GM23338 (cell line): ENCODE data around the gene TENT4A.

Source experiments
- EZH2 ChIP-seq: fragments of 200-600 bp; sonication (generic); IDR thresholded peaks from one replicate; pipeline ENCODE4 v1.8.0; 2017; ENCODE audit warnings: antibody characterized with exemption, mild to moderate bottlenecking, low read depth; ENCODE audit not compliant: unreplicated experiment
- POLR2AphosphoS5 ChIP-seq: IDR thresholded peaks from 2 replicates; pipeline ENCODE4 v1.6.1; 2016; ENCODE audit warnings: antibody characterized with exemption, low read depth
- ZNF331 ChIP-seq: fragments of 250-450 bp; sonication (Bioruptor Pico); IDR thresholded peaks from 2 replicates; pipeline ENCODE4 v1.5.0; 2020; ENCODE audit warnings: low read depth, mild to moderate bottlenecking, moderate library complexity
- TF ChIP-seq, protein P1 (sequence below), 2 experiments: fragments of 200-600 bp in 1 of 2; sonication (generic) in 1 of 2; conservative IDR thresholded peaks; 2 replicates each; pipeline versions ENCODE4 v1.5.1 to v1.6.1; 2016 to 2017; ENCODE audit warnings: antibody characterized with exemption in 2 of 2, low read depth in 2 of 2, mild to moderate bottlenecking in 2 of 2, moderate library complexity in 1 of 2
- TF ChIP-seq, protein P2 (sequence below): IDR thresholded peaks from one replicate; pipeline ENCODE4 v1.6.1; 2018; ENCODE audit warnings: antibody characterized with exemption; ENCODE audit not compliant: unreplicated experiment

DNA sequence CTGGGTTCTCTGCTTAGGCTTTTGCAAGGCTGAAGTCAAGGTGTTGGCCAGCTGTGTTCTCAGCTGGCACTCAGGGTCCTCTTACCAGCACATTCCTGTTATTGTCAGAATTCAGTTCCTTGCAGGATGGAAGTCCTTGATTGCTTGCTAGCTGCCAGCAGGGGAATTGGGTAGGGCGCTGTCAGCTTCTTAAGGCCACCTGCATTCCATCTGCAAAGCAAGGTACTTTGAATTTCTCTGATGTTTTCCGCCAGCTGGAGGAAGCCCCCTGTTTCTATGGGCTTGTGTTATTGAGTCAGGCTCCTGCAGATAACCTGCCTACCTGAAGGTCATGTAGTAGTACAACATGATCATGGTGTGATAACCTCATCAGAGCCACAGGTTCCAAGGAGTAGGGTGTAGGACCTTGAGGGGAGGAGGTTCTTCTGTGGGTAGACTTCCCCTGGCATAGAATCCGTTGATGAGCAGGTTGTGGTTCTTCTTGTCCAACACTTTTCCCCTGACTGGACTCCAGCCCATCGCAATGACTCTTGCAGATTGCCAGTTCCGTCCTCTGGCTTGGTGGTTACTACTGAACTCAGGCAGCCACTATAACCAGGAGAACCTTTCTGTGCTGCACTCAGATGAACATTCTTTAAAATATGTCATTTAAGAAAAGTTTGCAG, 6.8 kb downstream of the TENT4A start:
- TF ChIP-seq EZH2 (no peak), POLR2AphosphoS5 (no peak), ZNF331 (CRISPR knock-in tag) (no peak)
- TF ChIP-seq, protein P1, sequence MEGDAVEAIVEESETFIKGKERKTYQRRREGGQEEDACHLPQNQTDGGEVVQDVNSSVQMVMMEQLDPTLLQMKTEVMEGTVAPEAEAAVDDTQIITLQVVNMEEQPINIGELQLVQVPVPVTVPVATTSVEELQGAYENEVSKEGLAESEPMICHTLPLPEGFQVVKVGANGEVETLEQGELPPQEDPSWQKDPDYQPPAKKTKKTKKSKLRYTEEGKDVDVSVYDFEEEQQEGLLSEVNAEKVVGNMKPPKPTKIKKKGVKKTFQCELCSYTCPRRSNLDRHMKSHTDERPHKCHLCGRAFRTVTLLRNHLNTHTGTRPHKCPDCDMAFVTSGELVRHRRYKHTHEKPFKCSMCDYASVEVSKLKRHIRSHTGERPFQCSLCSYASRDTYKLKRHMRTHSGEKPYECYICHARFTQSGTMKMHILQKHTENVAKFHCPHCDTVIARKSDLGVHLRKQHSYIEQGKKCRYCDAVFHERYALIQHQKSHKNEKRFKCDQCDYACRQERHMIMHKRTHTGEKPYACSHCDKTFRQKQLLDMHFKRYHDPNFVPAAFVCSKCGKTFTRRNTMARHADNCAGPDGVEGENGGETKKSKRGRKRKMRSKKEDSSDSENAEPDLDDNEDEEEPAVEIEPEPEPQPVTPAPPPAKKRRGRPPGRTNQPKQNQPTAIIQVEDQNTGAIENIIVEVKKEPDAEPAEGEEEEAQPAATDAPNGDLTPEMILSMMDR (conservative IDR thresholded peaks at IDR 0.05; ENCODE audit: low read depth in 2 of 2) = no peak
- TF ChIP-seq, protein P2, sequence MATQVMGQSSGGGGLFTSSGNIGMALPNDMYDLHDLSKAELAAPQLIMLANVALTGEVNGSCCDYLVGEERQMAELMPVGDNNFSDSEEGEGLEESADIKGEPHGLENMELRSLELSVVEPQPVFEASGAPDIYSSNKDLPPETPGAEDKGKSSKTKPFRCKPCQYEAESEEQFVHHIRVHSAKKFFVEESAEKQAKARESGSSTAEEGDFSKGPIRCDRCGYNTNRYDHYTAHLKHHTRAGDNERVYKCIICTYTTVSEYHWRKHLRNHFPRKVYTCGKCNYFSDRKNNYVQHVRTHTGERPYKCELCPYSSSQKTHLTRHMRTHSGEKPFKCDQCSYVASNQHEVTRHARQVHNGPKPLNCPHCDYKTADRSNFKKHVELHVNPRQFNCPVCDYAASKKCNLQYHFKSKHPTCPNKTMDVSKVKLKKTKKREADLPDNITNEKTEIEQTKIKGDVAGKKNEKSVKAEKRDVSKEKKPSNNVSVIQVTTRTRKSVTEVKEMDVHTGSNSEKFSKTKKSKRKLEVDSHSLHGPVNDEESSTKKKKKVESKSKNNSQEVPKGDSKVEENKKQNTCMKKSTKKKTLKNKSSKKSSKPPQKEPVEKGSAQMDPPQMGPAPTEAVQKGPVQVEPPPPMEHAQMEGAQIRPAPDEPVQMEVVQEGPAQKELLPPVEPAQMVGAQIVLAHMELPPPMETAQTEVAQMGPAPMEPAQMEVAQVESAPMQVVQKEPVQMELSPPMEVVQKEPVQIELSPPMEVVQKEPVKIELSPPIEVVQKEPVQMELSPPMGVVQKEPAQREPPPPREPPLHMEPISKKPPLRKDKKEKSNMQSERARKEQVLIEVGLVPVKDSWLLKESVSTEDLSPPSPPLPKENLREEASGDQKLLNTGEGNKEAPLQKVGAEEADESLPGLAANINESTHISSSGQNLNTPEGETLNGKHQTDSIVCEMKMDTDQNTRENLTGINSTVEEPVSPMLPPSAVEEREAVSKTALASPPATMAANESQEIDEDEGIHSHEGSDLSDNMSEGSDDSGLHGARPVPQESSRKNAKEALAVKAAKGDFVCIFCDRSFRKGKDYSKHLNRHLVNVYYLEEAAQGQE = no peak
